GM12878 (cell line): Measurements from ENCODE around the gene POC5. TPM values are rescaled to one million over a fixed set of nuclear protein-coding genes. Genes with fewer than 3 reads are reported as not detected.
A peak's percentile ranks its signal among the peaks of the same experiment; 100 is the strongest.

Experiments
- ATF7 ChIP-seq: fragments of 450-650 bp; IDR thresholded peaks from 2 replicates; pipeline ENCODE4 v1.6.1; 2016; ENCODE audit warnings: low read depth, mild to moderate bottlenecking
- BCL3 ChIP-seq: IDR thresholded peaks from 2 replicates; pipeline ENCODE4 v1.6.1; 2011; ENCODE audit warnings: borderline replicate concordance, low read depth, mild to moderate bottlenecking, moderate library complexity, low read length; ENCODE audit not compliant: insufficient read depth, poor library complexity, severe bottlenecking
- CBX3 ChIP-seq: fragments of 200-600 bp; sonication (generic); IDR thresholded peaks from 2 replicates; pipeline ENCODE4 v1.6.1; 2016; ENCODE audit warnings: low read depth, borderline replicate concordance
- ELK1 ChIP-seq: IDR thresholded peaks from 2 replicates; pipeline ENCODE4 v1.6.1; 2012; ENCODE audit warnings: low read depth, low read length, improper control_type of control experiment
- ETV6 ChIP-seq, 2 experiments: fragments of 450-650 bp in 1 of 2; IDR thresholded peaks in 1 of 2; conservative IDR thresholded peaks in 1 of 2; 2 replicates each; pipeline ENCODE4 v1.6.1; 2014; ENCODE audit warnings: antibody characterized with exemption in 1 of 2, borderline replicate concordance in 1 of 2, low read depth in 1 of 2, mild to moderate bottlenecking in 1 of 2, moderate library complexity in 1 of 2
- FOXM1 ChIP-seq: IDR thresholded peaks from 2 replicates; pipeline ENCODE4 v1.6.1; 2012; ENCODE audit warnings: low read depth, mild to moderate bottlenecking, inconsistent platforms, low read length, moderate library complexity
- GATAD2B ChIP-seq: fragments of 450-650 bp; conservative IDR thresholded peaks from 2 replicates; pipeline ENCODE4 v1.6.1; 2017; ENCODE audit warnings: low read depth, mild to moderate bottlenecking, moderate library complexity
- HDAC6 ChIP-seq: fragments of 200-600 bp; sonication (generic); IDR thresholded peaks from one replicate; pipeline ENCODE4 v1.8.0; 2017; ENCODE audit warnings: antibody characterized with exemption; ENCODE audit not compliant: unreplicated experiment
- MYC ChIP-seq: IDR thresholded peaks from 2 replicates; pipeline ENCODE4 v1.6.1; 2011; ENCODE audit warnings: mild to moderate bottlenecking, low read length, moderate library complexity, inconsistent platforms; ENCODE audit not compliant: insufficient read depth, insufficient replicate concordance, insufficient read length, severe bottlenecking
- NFYB ChIP-seq: IDR thresholded peaks from 2 replicates; pipeline ENCODE4 v1.6.1; 2011; ENCODE audit warnings: low read depth, mild to moderate bottlenecking, low read length, improper control_type of control experiment, moderate library complexity; ENCODE audit not compliant: insufficient read depth
- NR2C2 ChIP-seq: IDR thresholded peaks from 2 replicates; pipeline ENCODE4 v1.6.1; 2011; ENCODE audit warnings: borderline replicate concordance, low read depth; ENCODE audit not compliant: control insufficient read depth, insufficient read length
- PAX8 ChIP-seq: fragments of 450-650 bp; IDR thresholded peaks from 2 replicates; pipeline ENCODE4 v1.6.1; 2017; ENCODE audit warnings: mild to moderate bottlenecking, moderate library complexity
- POLR2A ChIP-seq: IDR thresholded peaks from 2 replicates; pipeline ENCODE4 v1.6.1; 2011; ENCODE audit warnings: low read depth, mild to moderate bottlenecking, low read length
- SIN3A ChIP-seq: IDR thresholded peaks from 2 replicates; pipeline ENCODE4 v1.6.1; 2012; ENCODE audit warnings: low read depth, low read length, improper control_type of control experiment
- SKIL ChIP-seq: fragments of 450-650 bp; IDR thresholded peaks from 2 replicates; pipeline ENCODE4 v1.6.1; 2017; ENCODE audit warnings: mild to moderate bottlenecking, low read depth, inconsistent platforms; ENCODE audit not compliant: poor library complexity, severe bottlenecking
- SMC3 ChIP-seq: IDR thresholded peaks from 2 replicates; pipeline ENCODE4 v1.6.1; 2011; ENCODE audit warnings: low read length, improper control_type of control experiment, borderline replicate concordance
- SREBF2 ChIP-seq: IDR thresholded peaks from 2 replicates; pipeline ENCODE4 v1.6.1; 2012; ENCODE audit warnings: mild to moderate bottlenecking, low read length
- STAT3 ChIP-seq: IDR thresholded peaks from 2 replicates; pipeline ENCODE4 v1.6.1; 2011; ENCODE audit warnings: low read depth, low read length, improper control_type of control experiment
- SUZ12 ChIP-seq: fragments of 200-600 bp; sonication (generic); IDR thresholded peaks from one replicate; pipeline ENCODE4 v1.6.1; 2018; ENCODE audit warnings: antibody characterized with exemption, mild to moderate bottlenecking; ENCODE audit not compliant: unreplicated experiment
- ZBED1 ChIP-seq: IDR thresholded peaks from 2 replicates; pipeline ENCODE4 v1.6.1; 2016; ENCODE audit warnings: borderline replicate concordance
- ZBTB40 ChIP-seq: fragments of 450-650 bp; IDR thresholded peaks from 2 replicates; pipeline ENCODE4 v1.6.1; 2016; ENCODE audit warnings: mild to moderate bottlenecking, moderate library complexity, borderline replicate concordance
- polyA plus RNA-seq, 11 experiments: library from polyadenylated mRNA; depleted of rRNA in 4 of 11; unstranded in 6 of 11; stranded (reverse) in 5 of 11; fragments of >200 nt; fragmentation: Nextera tagmentation in 4 of 11; fragmentation: Illumina TruSeq in 1 of 11; extraction: Ambion mirVana in 4 of 11; extraction: Trizol in 1 of 11; gene quantifications; 1 replicate in 1 of 11; 2 replicates in 10 of 11; pipeline versions ENCODE4 v1.2.1 to v1.2.3, GENCODE V29; 2011 to 2016; ENCODE audit warnings: inconsistent platforms in 2 of 11, missing spikeins in 2 of 11, low read depth in 1 of 11
- total RNA-seq, 4 experiments: library from RNA; depleted of rRNA in 3 of 4; stranded (reverse); fragments of >200 nt in 3 of 4; fragmentation: Illumina TruSeq in 1 of 4; extraction: Trizol in 1 of 4; gene quantifications; 2 replicates each; pipeline versions ENCODE4 v1.2.1 to v1.2.3, GENCODE V29; 2013 to 2021

Gene POC5
- total and polyA plus RNA-seq, 10 of the 15 experiments (the other 5 are each of a cell fraction or from before 2014, with no cell fraction given), result 13.1 to 25.6 (median 21.8) TPM

GRCh38 chr5:75668977-75669689 is 48.1 kb downstream of the POC5 start (continued):
- TF ChIP-seq ETV6 (conservative IDR thresholded peaks at IDR 0.05 in 1 of 2, IDR thresholded peaks at IDR 0.05 in 1 of 2; ENCODE audit: borderline replicate concordance in 1 of 2, low read depth in 1 of 2), result peak in 1 of 2 experiments; percentile 85; a peak in 2 of 4 replicates
- TF ChIP-seq NR2C2, result no peak
- TF ChIP-seq SREBF2, result no peak
- TF ChIP-seq STAT3, result no peak
- TF ChIP-seq ELK1, result peak; percentile 41; the same call in 1 of the 2 replicates
- TF ChIP-seq ZBED1, result no peak
- no peak for TF ChIP-seq SKIL
- TF ChIP-seq GATAD2B, result no peak
- no peak for TF ChIP-seq CBX3
- 0 out of 2 replicates have a peak, but pooled peaks have one; percentile 61 for TF ChIP-seq ATF7
- no peak for TF ChIP-seq MYC
- no peak for TF ChIP-seq BCL3
- TF ChIP-seq SMC3, result no peak
- TF ChIP-seq SIN3A, result no peak
- peak; percentile 76; the same call in 1 of the 2 replicates for TF ChIP-seq ZBTB40
- TF ChIP-seq HDAC6, result no peak
- TF ChIP-seq PAX8, result no peak
- TF ChIP-seq FOXM1, result no peak
- TF ChIP-seq POLR2A, result peak; percentile 78
- TF ChIP-seq SUZ12, result no peak
- TF ChIP-seq NFYB, result no peak
